Erythroblast (primary cell): ENCODE results near the gene KCP.

Experiments
- GATA1 ChIP-seq: IDR thresholded peaks from 2 replicates; pipeline ENCODE4 v1.6.1; 2011; ENCODE audit warnings: low read depth, mild to moderate bottlenecking, control low read depth, low read length, moderate library complexity
- POLR2A ChIP-seq: IDR thresholded peaks from 2 replicates; pipeline ENCODE4 v1.6.1; 2011; ENCODE audit warnings: mild to moderate bottlenecking, low read length

GRCh38 chr7:128836729-128837348 is 73.7 kb downstream of the KCP start:
- TF ChIP-seq GATA1 (no peak), POLR2A (no peak)
